ENCODE data around the gene PRCP.

Gene PRCP

GRCh38 chr11:82829101-82829500, 71.1 kb downstream of the PRCP start:
- ChIA-PET POLR2A (ENCODE audit: low non-redundant PET) (no interaction called here), CTCF (no interaction called here)
- no peak for TF ChIP-seq CTCF (conservative IDR thresholded peaks at IDR 0.05; ENCODE audit: low read depth)
- no peak for DNase-seq (ENCODE audit: low spot score)
- no peak overlapping the region for H3K27ac ChIP-seq

GRCh38 chr11:82828472-82828871, 71.8 kb downstream of the PRCP start:
- ChIA-PET POLR2A (ENCODE audit: low non-redundant PET) (no interaction called here), CTCF (no interaction called here)
- no peak for TF ChIP-seq CTCF (conservative IDR thresholded peaks at IDR 0.05; ENCODE audit: low read depth)
- no peak overlapping the region for H3K27ac ChIP-seq
- DNase-seq (ENCODE audit: low spot score): no peak

- TF ChIP-seq CTCF (conservative IDR thresholded peaks at IDR 0.05; ENCODE audit: low read depth): no peak
- H3K27ac ChIP-seq: no peak overlapping the region
- ChIA-PET POLR2A (ENCODE audit: low non-redundant PET) (no interaction called here), CTCF (interaction anchor here (0.9 kb wide), 1 partner anchor 25 kb away, joined by 4 read pairs; no protein-coding TSS in a partner anchor)
- DNase-seq (ENCODE audit: low spot score): no peak
These were observed 73.7 kb downstream of the PRCP start for GRCh38 chr11:82826526-82826925.

GRCh38 chr11:82823647-82824619, 76.3 kb downstream of the PRCP start:
- POLR2A ChIA-PET (ENCODE audit: low non-redundant PET): interaction anchor here (0.5 kb wide), 1 partner anchor 12 kb away, joined by 7 read pairs; no protein-coding TSS in a partner anchor
- no peak for TF ChIP-seq CTCF (conservative IDR thresholded peaks at IDR 0.05; ENCODE audit: low read depth)
- CTCF ChIA-PET: interaction anchor here (0.7 kb wide), 1 partner anchor 122 kb away, joined by 3 read pairs; no protein-coding TSS in a partner anchor
- H3K27ac ChIP-seq: no peak overlapping the region
- no peak for DNase-seq (ENCODE audit: low spot score)

GRCh38 chr11:82818409-82819043, 81.7 kb downstream of the PRCP start:
- POLR2A ChIA-PET (ENCODE audit: low non-redundant PET): no interaction called here
- H3K27ac ChIP-seq: no peak overlapping the region
- CTCF ChIA-PET: no interaction called here
- TF ChIP-seq CTCF (conservative IDR thresholded peaks at IDR 0.05; ENCODE audit: low read depth): no peak
- DNase-seq (ENCODE audit: low spot score): no peak

- no peak for TF ChIP-seq CTCF (conservative IDR thresholded peaks at IDR 0.05; ENCODE audit: low read depth)
- DNase-seq (ENCODE audit: low spot score): no peak
- ChIA-PET POLR2A (ENCODE audit: low non-redundant PET) (no interaction called here), CTCF (no interaction called here)
- no peak overlapping the region for H3K27ac ChIP-seq
These were observed 84.8 kb downstream of the PRCP start for GRCh38 chr11:82815406-82815805.

All from RWPE1 (cell line).